ENCODE data around the gene HAUS5. TPM values are rescaled to one million over a fixed set of nuclear protein-coding genes. Genes with fewer than 3 reads are reported as not detected.

The HAUS5 gene
- total RNA-seq, 1 experiment from 2014 or later = 35.3 TPM

GRCh38 chr19:35669566-35669965 lies 57.0 kb downstream of the HAUS5 start:
- no peak overlapping the region for H3K4me3 Mint-ChIP-seq (ENCODE audit: low read depth, unreplicated experiment)
- H3K27me3 Mint-ChIP-seq (ENCODE audit: unreplicated experiment) = peaks cover 78% of the 10 kb centered on the region
- BruUV-seq (replicated peaks) = no TSS peak
- H3K9me3 Mint-ChIP-seq (ENCODE audit: low read depth, unreplicated experiment) = no peaks in the 10 kb centered on the region
- intact Hi-C loops (cut with micrococcal nuclease; ENCODE audit: unreplicated experiment) = no loop called here
- peaks cover 19% of the 10 kb centered on the region for H3K4me1 Mint-ChIP-seq (ENCODE audit: low read depth, unreplicated experiment)
- no peak for DNase-seq
- H3K36me3 Mint-ChIP-seq (ENCODE audit: insufficient read depth, unreplicated experiment) = peaks cover 4% of the 10 kb centered on the region
- CTCF ChIA-PET = interaction anchor here (1.4 kb wide), 1 partner anchor 25 kb away, joined by 8 read pairs; no protein-coding TSS in a partner anchor
- peak overlapping the region; percentile 18 for H3K27ac Mint-ChIP-seq (ENCODE audit: unreplicated experiment)
- TF ChIP-seq, protein P1, sequence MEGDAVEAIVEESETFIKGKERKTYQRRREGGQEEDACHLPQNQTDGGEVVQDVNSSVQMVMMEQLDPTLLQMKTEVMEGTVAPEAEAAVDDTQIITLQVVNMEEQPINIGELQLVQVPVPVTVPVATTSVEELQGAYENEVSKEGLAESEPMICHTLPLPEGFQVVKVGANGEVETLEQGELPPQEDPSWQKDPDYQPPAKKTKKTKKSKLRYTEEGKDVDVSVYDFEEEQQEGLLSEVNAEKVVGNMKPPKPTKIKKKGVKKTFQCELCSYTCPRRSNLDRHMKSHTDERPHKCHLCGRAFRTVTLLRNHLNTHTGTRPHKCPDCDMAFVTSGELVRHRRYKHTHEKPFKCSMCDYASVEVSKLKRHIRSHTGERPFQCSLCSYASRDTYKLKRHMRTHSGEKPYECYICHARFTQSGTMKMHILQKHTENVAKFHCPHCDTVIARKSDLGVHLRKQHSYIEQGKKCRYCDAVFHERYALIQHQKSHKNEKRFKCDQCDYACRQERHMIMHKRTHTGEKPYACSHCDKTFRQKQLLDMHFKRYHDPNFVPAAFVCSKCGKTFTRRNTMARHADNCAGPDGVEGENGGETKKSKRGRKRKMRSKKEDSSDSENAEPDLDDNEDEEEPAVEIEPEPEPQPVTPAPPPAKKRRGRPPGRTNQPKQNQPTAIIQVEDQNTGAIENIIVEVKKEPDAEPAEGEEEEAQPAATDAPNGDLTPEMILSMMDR (IDR thresholded peaks at IDR 0.05; ENCODE audit: unreplicated experiment) = no peak

- intact Hi-C loops (cut with micrococcal nuclease; ENCODE audit: unreplicated experiment) = no loop called here
- CTCF ChIA-PET = interaction anchor here (1.4 kb wide), 1 partner anchor 26 kb away, joined by 8 read pairs; no protein-coding TSS in a partner anchor
- peaks cover 78% of the 10 kb centered on the region for H3K27me3 Mint-ChIP-seq (ENCODE audit: unreplicated experiment)
- H3K4me1 Mint-ChIP-seq (ENCODE audit: low read depth, unreplicated experiment) = peaks cover 19% of the 10 kb centered on the region
- BruUV-seq (replicated peaks) = no TSS peak
- peaks cover 4% of the 10 kb centered on the region for H3K36me3 Mint-ChIP-seq (ENCODE audit: insufficient read depth, unreplicated experiment)
- TF ChIP-seq, protein P1 (IDR thresholded peaks at IDR 0.05; ENCODE audit: unreplicated experiment) = no peak
- H3K4me3 Mint-ChIP-seq (ENCODE audit: low read depth, unreplicated experiment) = no peak overlapping the region
- no peak for DNase-seq
- H3K27ac Mint-ChIP-seq (ENCODE audit: unreplicated experiment) = peak overlapping the region; percentile 18
- H3K9me3 Mint-ChIP-seq (ENCODE audit: low read depth, unreplicated experiment) = no peaks in the 10 kb centered on the region
These were observed 57.4 kb downstream of the HAUS5 start for GRCh38 chr19:35669974-35670373.

DNA sequence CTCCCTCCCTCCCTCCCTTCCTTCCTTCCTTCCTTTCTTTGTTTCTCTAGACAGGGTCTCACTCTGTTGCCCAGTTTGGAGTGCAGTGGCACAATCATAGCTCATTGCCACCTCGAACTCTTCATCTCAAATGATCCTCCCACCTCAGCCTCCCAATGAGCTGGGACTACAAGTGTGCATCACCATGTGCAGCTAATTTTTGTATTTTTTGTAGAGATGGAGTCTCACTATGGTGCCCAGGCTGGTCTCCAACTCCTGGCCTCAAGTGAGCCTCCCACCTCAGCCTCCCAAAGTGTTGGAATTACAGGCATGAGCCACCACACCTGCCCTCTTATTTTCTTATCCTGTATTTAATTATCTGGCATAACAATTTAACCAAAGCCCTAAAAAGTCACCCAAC lies 58.2 kb downstream of the HAUS5 start:
- CTCF ChIA-PET = interaction anchor here (0.6 kb wide), 1 partner anchor 24 kb away, joined by 7 read pairs; no protein-coding TSS in a partner anchor
- intact Hi-C loops (cut with micrococcal nuclease; ENCODE audit: unreplicated experiment) = no loop called here

DNA sequence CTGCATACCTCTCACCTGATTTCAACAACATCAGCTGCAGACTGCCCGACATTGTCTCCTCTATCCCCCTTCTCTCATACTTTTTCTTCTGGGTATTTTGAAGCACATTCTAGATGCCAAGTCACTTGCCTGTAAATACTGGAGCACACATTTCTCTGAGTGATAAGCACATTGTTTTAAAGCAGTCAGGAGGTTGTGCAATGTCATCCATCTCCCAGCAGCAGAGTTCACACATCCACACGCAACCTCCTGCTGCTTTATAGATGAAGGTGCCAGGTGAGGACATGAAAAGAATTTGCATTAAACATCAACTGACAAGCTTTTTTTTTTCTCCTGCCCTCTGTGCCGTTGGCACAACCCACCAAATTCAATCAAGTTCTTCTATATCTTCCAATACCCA lies 59.3 kb downstream of the HAUS5 start:
- CTCF ChIA-PET = interaction anchor here (0.9 kb wide), 1 partner anchor 59 kb away, joined by 3 read pairs; the partner anchor contains the start of gene HAUS5
- H3K27me3 Mint-ChIP-seq (ENCODE audit: unreplicated experiment) = peaks cover 80% of the 10 kb centered on the region

More for the DNA sequence above, 58.2 kb downstream of the HAUS5 start:
- Mint-ChIP-seq H3K27me3 (ENCODE audit: unreplicated experiment) (peaks cover 81% of the 10 kb centered on the region), H3K36me3 (ENCODE audit: insufficient read depth, unreplicated experiment) (peaks cover 4% of the 10 kb centered on the region), H3K4me1 (ENCODE audit: low read depth, unreplicated experiment) (peaks cover 19% of the 10 kb centered on the region), H3K4me3 (ENCODE audit: low read depth, unreplicated experiment) (no peak overlapping the region), H3K27ac (ENCODE audit: unreplicated experiment) (no peak overlapping the region), H3K9me3 (ENCODE audit: low read depth, unreplicated experiment) (no peaks in the 10 kb centered on the region)
- BruUV-seq (replicated peaks) = no TSS peak
- DNase-seq = no peak
- TF ChIP-seq, protein P1 (IDR thresholded peaks at IDR 0.05; ENCODE audit: unreplicated experiment) = no peak

More for the DNA sequence above, 59.3 kb downstream of the HAUS5 start:
- TF ChIP-seq, protein P1 (IDR thresholded peaks at IDR 0.05; ENCODE audit: unreplicated experiment) = no peak
- H3K9me3 Mint-ChIP-seq (ENCODE audit: low read depth, unreplicated experiment) = no peaks in the 10 kb centered on the region
- H3K36me3 Mint-ChIP-seq (ENCODE audit: insufficient read depth, unreplicated experiment) = no peaks in the 10 kb centered on the region
- H3K4me3 Mint-ChIP-seq (ENCODE audit: low read depth, unreplicated experiment) = no peak overlapping the region
- DNase-seq = no peak
- intact Hi-C loops (cut with micrococcal nuclease; ENCODE audit: unreplicated experiment) = no loop called here
- BruUV-seq (replicated peaks) = no TSS peak
- peaks cover 19% of the 10 kb centered on the region for H3K4me1 Mint-ChIP-seq (ENCODE audit: low read depth, unreplicated experiment)
- no peak overlapping the region for H3K27ac Mint-ChIP-seq (ENCODE audit: unreplicated experiment)

Measured in Calu3 (cell line).